HEK293 (cell line): ENCODE measurements around the gene TMEM37.

ENCODE experiments used
- CTCF ChIA-PET: fragments of 350-600 bp; formaldehyde crosslinking; extraction: SDS; loops from one replicate; lab custom pipeline; 2021; ENCODE audit warnings: antibody characterized with exemption; lab: Yijun Ruan, JAX
- POLR2A ChIA-PET: fragments of 300-600 bp; formaldehyde crosslinking; extraction: SDS; loops from one replicate; lab custom pipeline; 2020; ENCODE audit warnings: antibody characterized with exemption, inconsistent platforms; lab: Yijun Ruan, JAX
- H3K27ac ChIP-seq: fragments of 200-500 bp; sonication (Bioruptor generic); 2 replicates; pipeline ENCODE4 v1.5.1; 2014; ENCODE audit warnings: low read depth, low read length, control low read depth, inconsistent platforms; ENCODE audit errors: extremely low read depth
- H3K36me3 ChIP-seq, 2 experiments: fragments of 200-500 bp in 1 of 2; sonication (Bioruptor generic) in 1 of 2; 1 replicate in 1 of 2; 2 replicates in 1 of 2; pipeline ENCODE4 v1.5.1; 2014 to 2017; ENCODE audit warnings: inconsistent platforms in 2 of 2, low read length in 2 of 2; ENCODE audit not compliant: control insufficient read depth in 2 of 2, insufficient read depth in 1 of 2
- H3K4me1 ChIP-seq: fragments of 200-500 bp; sonication (Bioruptor generic); 2 replicates; pipeline ENCODE4 v1.5.1; 2014; ENCODE audit warnings: mild to moderate bottlenecking, low read length, inconsistent platforms; ENCODE audit not compliant: control insufficient read depth, insufficient read depth
- H3K4me3 ChIP-seq: 2 replicates; pipeline ENCODE4 v1.5.1; 2011; ENCODE audit warnings: low read depth, mild to moderate bottlenecking, control low read depth, low read length, moderate library complexity
- H3K9me3 ChIP-seq: fragments of 200-500 bp; sonication (Bioruptor generic); 2 replicates; pipeline ENCODE4 v1.5.1; 2014; ENCODE audit warnings: low read depth, low read length, inconsistent platforms; ENCODE audit not compliant: control insufficient read depth, insufficient read depth
- BCL11A ChIP-seq: fragments of 450-650 bp; formaldehyde crosslinking; IDR thresholded peaks from 2 replicates; pipeline ENCODE4 v1.5.1; 2016; ENCODE audit warnings: low read depth, missing biosample characterization, missing genetic modification characterization
- BCL11B ChIP-seq: fragments of 450-650 bp; formaldehyde crosslinking; IDR thresholded peaks from 2 replicates; pipeline ENCODE4 v1.5.1; 2016; ENCODE audit warnings: low read depth, missing biosample characterization, missing genetic modification characterization
- CTCF ChIP-seq: fragments of 450-650 bp; formaldehyde crosslinking; IDR thresholded peaks from 2 replicates; pipeline ENCODE4 v1.5.1; 2016; ENCODE audit warnings: missing biosample characterization, missing genetic modification characterization
- GLIS2 ChIP-seq: fragments of 450-650 bp; formaldehyde crosslinking; IDR thresholded peaks from 2 replicates; pipeline ENCODE4 v1.5.1; 2016; ENCODE audit warnings: missing biosample characterization, missing genetic modification characterization
- HOXA7 ChIP-seq: sonication (generic); formaldehyde crosslinking; IDR thresholded peaks from 2 replicates; pipeline ENCODE4 v1.8.1; 2022; ENCODE audit warnings: missing genetic modification reagents, borderline replicate concordance
- IKZF3 ChIP-seq: fragments of 450-650 bp; IDR thresholded peaks from 2 replicates; pipeline ENCODE4 v1.5.0; 2018; ENCODE audit warnings: missing biosample characterization, mild to moderate bottlenecking, missing genetic modification characterization, moderate library complexity
- REPIN1 ChIP-seq: fragments of 450-650 bp; formaldehyde crosslinking; IDR thresholded peaks from 2 replicates; pipeline ENCODE4 v1.5.1; 2017; ENCODE audit warnings: missing biosample characterization, missing genetic modification characterization, low read depth
- SP3 ChIP-seq: fragments of 450-650 bp; formaldehyde crosslinking; IDR thresholded peaks from 2 replicates; pipeline ENCODE4 v1.5.1; 2016; ENCODE audit warnings: missing biosample characterization, missing genetic modification characterization
- ZEB2 ChIP-seq: fragments of 450-650 bp; formaldehyde crosslinking; IDR thresholded peaks from 2 replicates; pipeline ENCODE4 v1.5.1; 2016; ENCODE audit warnings: missing biosample characterization, missing genetic modification characterization
- ZNF132 ChIP-seq: fragments of 450-650 bp; formaldehyde crosslinking; IDR thresholded peaks from 2 replicates; pipeline ENCODE4 v1.5.1; 2017; ENCODE audit warnings: missing biosample characterization, missing genetic modification characterization, borderline replicate concordance
- ZNF146 ChIP-seq: fragments of 450-650 bp; formaldehyde crosslinking; IDR thresholded peaks from 2 replicates; pipeline ENCODE4 v1.5.1; 2016; ENCODE audit warnings: missing biosample characterization, missing genetic modification characterization
- ZNF19 ChIP-seq: fragments of 450-650 bp; formaldehyde crosslinking; IDR thresholded peaks from 2 replicates; pipeline ENCODE4; 2016; ENCODE audit warnings: missing biosample characterization, missing genetic modification characterization, low read depth
- ZNF37A ChIP-seq: fragments of 450-650 bp; IDR thresholded peaks from 2 replicates; pipeline ENCODE4 v1.5.1; 2018; ENCODE audit warnings: missing biosample characterization, missing genetic modification characterization
- ZNF514 ChIP-seq: fragments of 450-650 bp; formaldehyde crosslinking; IDR thresholded peaks from 2 replicates; pipeline ENCODE4 v1.5.1; 2016; ENCODE audit warnings: missing biosample characterization, missing genetic modification characterization
- ZNF544 ChIP-seq: fragments of 450-650 bp; formaldehyde crosslinking; IDR thresholded peaks from 2 replicates; pipeline ENCODE4 v1.5.0; 2017; ENCODE audit warnings: missing biosample characterization, missing genetic modification characterization
- ZNF571 ChIP-seq: fragments of 450-650 bp; formaldehyde crosslinking; IDR thresholded peaks from 2 replicates; pipeline ENCODE4 v1.5.0; 2017; ENCODE audit warnings: missing biosample characterization, missing genetic modification characterization
- ZNF623 ChIP-seq: fragments of 450-650 bp; formaldehyde crosslinking; IDR thresholded peaks from 2 replicates; pipeline ENCODE4 v1.5.1; 2016; ENCODE audit warnings: missing biosample characterization, missing genetic modification characterization
- ZNF629 ChIP-seq: fragments of 450-650 bp; formaldehyde crosslinking; IDR thresholded peaks from 2 replicates; pipeline ENCODE4 v1.5.1; 2017; ENCODE audit warnings: missing biosample characterization, missing genetic modification characterization
- ZNF670 ChIP-seq: fragments of 450-650 bp; formaldehyde crosslinking; IDR thresholded peaks from 2 replicates; pipeline ENCODE4 v1.5.1; 2016; ENCODE audit warnings: missing biosample characterization, missing genetic modification characterization, low read depth
- ZNF76 ChIP-seq: fragments of 450-650 bp; formaldehyde crosslinking; IDR thresholded peaks from 2 replicates; pipeline ENCODE4; 2016; ENCODE audit warnings: low read depth, missing biosample characterization, missing genetic modification characterization, borderline replicate concordance
- ZNF791 ChIP-seq: fragments of 450-650 bp; formaldehyde crosslinking; IDR thresholded peaks from 2 replicates; pipeline ENCODE4 v1.5.1; 2016; ENCODE audit warnings: missing biosample characterization, missing genetic modification characterization

The TMEM37 gene

GRCh38 chr2:119428488-119429224 lies 3.0 kb upstream of the TMEM37 start:
- ChIA-PET CTCF (interaction anchor here (1.6 kb wide), 1 partner anchor 47 kb away, joined by 4 read pairs; no protein-coding TSS in a partner anchor), POLR2A (no interaction called here)
- Histone ChIP-seq H3K9me3 (no peaks in the 10 kb centered on the region), H3K36me3 (no peaks in the 10 kb centered on the region), H3K27ac (no peak overlapping the region), H3K4me3 (no peak overlapping the region), H3K4me1 (0 out of 2 replicates have a peak, but pooled peaks cover 3% of the 10 kb centered on the region)
- TF ChIP-seq ZNF623 (tag by site-specific recombination): peak; percentile 26; the same call in 1 of the 2 replicates
- no peak for TF ChIP-seq ZNF544 (tag by site-specific recombination)
- TF ChIP-seq ZNF629 (tag by site-specific recombination): no peak
- TF ChIP-seq REPIN1 (tag by site-specific recombination): no peak

GRCh38 chr2:119429225-119429981 lies 2.3 kb upstream of the TMEM37 start:
- H3K4me1 ChIP-seq: 0 out of 2 replicates have a peak, but pooled peaks cover 3% of the 10 kb centered on the region
- H3K27ac ChIP-seq: no peak overlapping the region
- no peaks in the 10 kb centered on the region for H3K9me3 ChIP-seq
- CTCF ChIA-PET: interaction anchor here (1.6 kb wide), 1 partner anchor 47 kb away, joined by 4 read pairs; no protein-coding TSS in a partner anchor
- TF ChIP-seq CTCF (tag by site-specific recombination) (no peak), IKZF3 (no peak), ZNF791 (no peak), BCL11B (no peak), ZNF76 (tag by site-specific recombination) (no peak), ZNF37A (tag by site-specific recombination) (no peak), ZNF146 (no peak), BCL11A (tag by site-specific recombination) (no peak), ZNF670 (no peak), HOXA7 (CRISPR knock-in tag) (no peak), ZNF514 (tag by site-specific recombination) (no peak), ZNF19 (tag by site-specific recombination) (no peak), SP3 (tag by site-specific recombination) (no peak), ZNF132 (tag by site-specific recombination) (no peak), ZNF571 (tag by site-specific recombination) (no peak)
- POLR2A ChIA-PET: no interaction called here
- no peaks in the 10 kb centered on the region for H3K36me3 ChIP-seq
- no peak overlapping the region for H3K4me3 ChIP-seq

GRCh38 chr2:119430023-119430498 lies 1.6 kb upstream of the TMEM37 start:
- Histone ChIP-seq H3K9me3 (no peaks in the 10 kb centered on the region), H3K4me3 (no peak overlapping the region), H3K27ac (no peak overlapping the region), H3K4me1 (0 out of 2 replicates have a peak, but pooled peaks cover 3% of the 10 kb centered on the region), H3K36me3 (no peaks in the 10 kb centered on the region)
- CTCF ChIA-PET: interaction anchor here (1.6 to 2.1 kb wide), 2 partner anchors 22 to 46 kb away, joined by 4 to 6 read pairs; no protein-coding TSS in a partner anchor
- POLR2A ChIA-PET: no interaction called here
- 0 out of 2 replicates have a peak, but pooled peaks have one; percentile 12 for TF ChIP-seq GLIS2
- no peak for TF ChIP-seq ZEB2 (tag by site-specific recombination)
